HCT116 (cell line): Measurements from ENCODE around the gene PRR36. TPM values are rescaled to one million over a fixed set of nuclear protein-coding genes. Genes with fewer than 3 reads are reported as not detected.
A peak's percentile ranks its signal among the peaks of the same experiment; 100 is the strongest.

Experiments
- ATAC-seq: fragments of 200-7000 bp; cut with Tn5 transposase; 2 replicates; pipeline ENCODE4 v1.9.1; 2020; ENCODE audit warnings: mild to moderate bottlenecking, moderate library complexity
- BruUV-seq: library from RNA; stranded (reverse); fragments of 400-500 nt; replicated peaks from 2 replicates; lab custom pipeline; 2021; lab: Mats Ljungman, UMichigan
- CTCF ChIA-PET: fragments of 300-600 bp; sonication (Branson Sonifier 250); formaldehyde crosslinking; loops from one replicate; lab custom pipeline; 2021; ENCODE audit warnings: antibody characterized with exemption; lab: Charles Lee
- POLR2A ChIA-PET: fragments of 300-600, 350-600 bp; sonication (Branson Sonifier 250); formaldehyde crosslinking; loops from one replicate; lab custom pipeline; 2021; ENCODE audit warnings: antibody characterized with exemption; lab: Charles Lee
- RAD21 ChIA-PET, 2 experiments: fragments of 300-600 bp; sonication (Branson Sonifier 250); formaldehyde crosslinking; loops; one replicate each; lab custom pipeline; 2023; ENCODE audit warnings: low total read pairs in 2 of 2; ENCODE audit not compliant: uncharacterized antibody in 2 of 2, unreplicated experiment in 2 of 2, low non-redundant PET in 1 of 2; lab: Charles Lee
- DNase-seq: peaks from one replicate; pipeline ENCODE4 v3.0.0-alpha.2; 2010; ENCODE audit warnings: low read depth, low spot score
- H2AFZ ChIP-seq: fragments of 200-600 bp; shearing (Covaris generic), sonication (generic); 2 replicates; pipeline ENCODE4 v1.6.1; 2017; ENCODE audit warnings: low read depth, mixed run types, mixed read lengths, antibody characterized with exemption, low read length; ENCODE audit not compliant: poor library complexity, severe bottlenecking
- H3K27ac ChIP-seq: 2 replicates; pipeline ENCODE4 v1.5.1; 2012; ENCODE audit warnings: low read depth, low read length
- H3K27me3 ChIP-seq: fragments of 200-600 bp; sonication (generic); 2 replicates; pipeline ENCODE4 v1.6.1; 2016; ENCODE audit warnings: mixed run types, low read length, mixed read lengths; ENCODE audit not compliant: insufficient read depth
- H3K36me3 ChIP-seq, 2 experiments: fragments of 200-500 bp in 1 of 2; fragments of 200-600 bp in 1 of 2; sonication (Bioruptor generic) in 1 of 2; sonication (generic) in 1 of 2; 2 replicates each; pipeline versions ENCODE4 v1.5.1 to v1.6.1; 2014 to 2016; ENCODE audit warnings: low read length in 2 of 2, inconsistent platforms in 1 of 2, mixed read lengths in 1 of 2, mixed run types in 1 of 2; ENCODE audit not compliant: insufficient read depth in 2 of 2, control insufficient read depth in 1 of 2
- H3K4me1 ChIP-seq, 2 experiments: fragments of 200-600 bp in 1 of 2; sonication (generic) in 1 of 2; 2 replicates each; pipeline versions ENCODE4 v1.5.1 to v1.6.1; 2012 to 2017; ENCODE audit warnings: low read length in 2 of 2, inconsistent platforms in 1 of 2, mild to moderate bottlenecking in 1 of 2, mixed read lengths in 1 of 2, mixed run types in 1 of 2, moderate library complexity in 1 of 2; ENCODE audit not compliant: insufficient read depth in 2 of 2, control insufficient read depth in 1 of 2
- H3K4me2 ChIP-seq: fragments of 200-600 bp; sonication (generic); 2 replicates; pipeline ENCODE4 v1.6.1; 2017; ENCODE audit warnings: mixed run types, low read length, mixed read lengths
- H3K4me3 ChIP-seq, 2 experiments: fragments of 200-600 bp in 1 of 2; sonication (generic) in 1 of 2; replicated peaks in 1 of 2; 2 replicates each; pipeline ENCODE4 v1.5.1; 2011 to 2016; ENCODE audit warnings: low read length in 2 of 2, control low read depth in 1 of 2, low read depth in 1 of 2, mild to moderate bottlenecking in 1 of 2, mixed read lengths in 1 of 2, mixed run types in 1 of 2
- H3K79me2 ChIP-seq: fragments of 200-600 bp; sonication (generic); 2 replicates; pipeline ENCODE4 v1.6.1; 2017; ENCODE audit warnings: mild to moderate bottlenecking, mixed run types, low read length, moderate library complexity, mixed read lengths; ENCODE audit not compliant: insufficient read depth
- H3K9ac ChIP-seq: fragments of 200-600 bp; sonication (generic); 2 replicates; pipeline ENCODE4 v1.6.1; 2016; ENCODE audit warnings: low read length, mixed read lengths
- H3K9me2 ChIP-seq: fragments of 200-600 bp; sonication (generic), shearing (Covaris generic); 2 replicates; pipeline ENCODE4 v1.6.1; 2017; ENCODE audit warnings: mixed run types, mild to moderate bottlenecking, moderate library complexity; ENCODE audit not compliant: insufficient read depth
- H3K9me3 ChIP-seq, 2 experiments: fragments of 200-500 bp in 1 of 2; fragments of 200-600 bp in 1 of 2; sonication (Bioruptor generic) in 1 of 2; sonication (generic) in 1 of 2; 2 replicates each; pipeline ENCODE4 v1.6.1; 2014 to 2017; ENCODE audit warnings: low read length in 2 of 2, mixed read lengths in 2 of 2, inconsistent platforms in 1 of 2, low read depth in 1 of 2, mild to moderate bottlenecking in 1 of 2, mixed run types in 1 of 2, moderate library complexity in 1 of 2; ENCODE audit not compliant: control insufficient read depth in 1 of 2, insufficient read depth in 1 of 2
- H4K20me1 ChIP-seq: fragments of 200-600 bp; sonication (generic), shearing (Covaris generic); 2 replicates; pipeline ENCODE4 v1.6.1; 2017; ENCODE audit warnings: mixed run types, mild to moderate bottlenecking, moderate library complexity; ENCODE audit not compliant: insufficient read depth
- CBX3 ChIP-seq: IDR thresholded peaks from 2 replicates; pipeline ENCODE4 v1.6.1; 2012; ENCODE audit warnings: low read depth
- CTCF ChIP-seq, 3 experiments: fragments of 200-600 bp in 1 of 3; sonication (generic) in 1 of 3; IDR thresholded peaks in 2 of 3; conservative IDR thresholded peaks in 1 of 3; 2 replicates each; pipeline ENCODE4 v1.5.1; 2012 to 2017; ENCODE audit warnings: low read depth in 2 of 3, low read length in 2 of 3, antibody characterized with exemption in 1 of 3, borderline replicate concordance in 1 of 3, control low read depth in 1 of 3, mild to moderate bottlenecking in 1 of 3, mixed read lengths in 1 of 3, mixed run types in 1 of 3, moderate library complexity in 1 of 3; ENCODE audit not compliant: insufficient read depth in 1 of 3
- EGR1 ChIP-seq: IDR thresholded peaks from 2 replicates; pipeline ENCODE4 v1.6.1; 2012; ENCODE audit warnings: low read depth
- ELF1 ChIP-seq: IDR thresholded peaks from 2 replicates; pipeline ENCODE4 v1.6.1; 2012; ENCODE audit warnings: low read depth, borderline replicate concordance
- FOSL1 ChIP-seq: IDR thresholded peaks from 2 replicates; pipeline ENCODE4 v1.6.1; 2012; ENCODE audit warnings: low read depth
- JUND ChIP-seq: IDR thresholded peaks from 2 replicates; pipeline ENCODE4 v1.6.1; 2012
- POLR2AphosphoS5 ChIP-seq: IDR thresholded peaks from 2 replicates; pipeline ENCODE4 v1.6.1; 2011; ENCODE audit warnings: mild to moderate bottlenecking, low read depth, low read length, moderate library complexity
- REST ChIP-seq: IDR thresholded peaks from 2 replicates; pipeline ENCODE4 v1.6.1; 2012; ENCODE audit warnings: low read depth
- SIN3A ChIP-seq: IDR thresholded peaks from 2 replicates; pipeline ENCODE4 v1.6.1; 2012; ENCODE audit warnings: low read depth
- SP1 ChIP-seq: IDR thresholded peaks from 2 replicates; pipeline ENCODE4 v1.6.1; 2012; ENCODE audit warnings: low read depth
- SRF ChIP-seq: IDR thresholded peaks from 2 replicates; pipeline ENCODE4 v1.6.1; 2012; ENCODE audit warnings: low read depth
- ZFX ChIP-seq: fragments of 450-650 bp; IDR thresholded peaks from 2 replicates; pipeline ENCODE4 v1.6.1; 2017
- intact Hi-C: fragments of 100-400 bp; cut with micrococcal nuclease; formaldehyde crosslinking; loops from 2 replicates; pipeline ENCODE4 v1.10.0; 2022
- total RNA-seq: library from RNA; stranded (reverse); gene quantifications from one replicate; pipeline ENCODE4 v1.2.1, GENCODE V29; 2021; ENCODE audit not compliant: unreplicated experiment

Gene PRR36
- total RNA-seq, 1 experiment from 2014 or later, result 7.5 TPM

- intact Hi-C loops, result no loop called here
- Histone ChIP-seq H3K4me1 (peaks cover 26 to 71% of the 10 kb centered on the region in 2 experiments), H3K79me2 (no peaks in the 10 kb centered on the region), H2AFZ (no peak overlapping the region), H3K27me3 (no peaks in the 10 kb centered on the region), H3K9me2 (no peaks in the 10 kb centered on the region), H3K4me3 (peak overlapping the region; percentile 39 to 58), H4K20me1 (no peaks in the 10 kb centered on the region), H3K36me3 (no peaks in the 10 kb centered on the region), H3K4me2 (peak overlapping the region; percentile 85), H3K9me3 (no peaks in the 10 kb centered on the region), H3K9ac (peak overlapping the region; percentile 61), H3K27ac (peak overlapping the region; percentile 86)
- BruUV-seq, result no TSS peak
- CTCF ChIA-PET, result interaction anchor here (0.6 to 2.2 kb wide), 25 partner anchors 8 to 767 kb away, joined by 3 to 41 read pairs (median 6); partner anchors contain the start of genes LRRC8E, MAP2K7, RAB11B and SNAPC2
- POLR2A ChIA-PET, result interaction anchor here (1.0 to 2.2 kb wide), 9 partner anchors 16 to 51 kb away, joined by 3 to 33 read pairs (median 4); partner anchors contain the start of genes LRRC8E, MAP2K7 and SNAPC2
- ATAC-seq (peak; percentile 55), DNase-seq (no peak)
- TF ChIP-seq ZFX, result 0 out of 2 replicates have a peak, but pooled peaks have one; percentile 13
- TF ChIP-seq CBX3, result no peak
- TF ChIP-seq POLR2AphosphoS5, result peak; percentile 7; the same call in 1 of the 2 replicates
- RAD21 ChIA-PET, result interaction anchor here (1.6 to 1.8 kb wide), 3 partner anchors 16 to 301 kb away, joined by 3 to 7 read pairs (median 5); partner anchors contain the start of gene SNAPC2 (in 1 of the 2)
Observed at GRCh38 chr19:7869453-7869909, 4.7 kb downstream of the PRR36 start.

GRCh38 chr19:7868671-7869452, 5.3 kb downstream of the PRR36 start:
- Histone ChIP-seq H3K27ac (peak overlapping the region; percentile 86), H3K27me3 (no peaks in the 10 kb centered on the region), H3K4me1 (peaks cover 26 to 67% of the 10 kb centered on the region in 2 experiments), H3K4me3 (peak overlapping the region; percentile 46 to 58), H2AFZ (no peak overlapping the region), H3K4me2 (peak overlapping the region; percentile 85), H3K9ac (peak overlapping the region; percentile 61), H3K79me2 (no peaks in the 10 kb centered on the region), H3K36me3 (no peaks in the 10 kb centered on the region), H3K9me3 (no peaks in the 10 kb centered on the region), H3K9me2 (no peaks in the 10 kb centered on the region), H4K20me1 (no peaks in the 10 kb centered on the region)
- ChIA-PET CTCF (interaction anchor here (0.6 to 2.2 kb wide), 23 partner anchors 8 to 767 kb away, joined by 3 to 41 read pairs (median 7); partner anchors contain the start of genes LRRC8E, MAP2K7, SNAPC2 and TRAPPC5), RAD21 (interaction anchor here (0.6 to 1.8 kb wide), 6 partner anchors 14 to 301 kb away, joined by 3 to 7 read pairs (median 4); partner anchors contain the start of genes SNAPC2 (in 2 of the 2) and MAP2K7 (in 1 of the 2)), POLR2A (interaction anchor here (0.9 to 2.2 kb wide), 11 partner anchors 16 to 75 kb away, joined by 3 to 33 read pairs (median 3); partner anchors contain the start of genes LRRC8E, MAP2K7, SNAPC2 and TIMM44)
- DNase-seq, result peak; percentile 92
- BruUV-seq, result no TSS peak
- ATAC-seq, result peak; percentile 59
- intact Hi-C loops, result no loop called here
- TF ChIP-seq ELF1 (no peak), POLR2AphosphoS5 (peak; percentile 28), JUND (no peak), ZFX (no peak), SRF (no peak), SIN3A (no peak), FOSL1 (no peak), REST (no peak), SP1 (no peak; the same call in 1 of the 2 replicates), CTCF (IDR thresholded peaks at IDR 0.05 in 2 of 3, conservative IDR thresholded peaks at IDR 0.05 in 1 of 3; ENCODE audit: borderline replicate concordance in 1 of 3, insufficient read depth in 1 of 3, low read depth in 2 of 3, low read length in 2 of 3) (peak in 2 of 3 experiments; percentile 63 to 65; a peak in 4 of 6 replicates), EGR1 (no peak)
